K562 (cell line): ENCODE results near the gene ANKDD1A. TPM values are rescaled to one million over a fixed set of nuclear protein-coding genes. Genes with fewer than 3 reads are reported as not detected.

Experiments
- ATAC-seq: fragments of 200-7000 bp; cut with Tn5 transposase; 3 replicates; pipeline ENCODE4 v1.9.1; 2020; ENCODE audit warnings: moderate library complexity
- BruUV-seq: library from RNA; stranded (reverse); fragments of 400-500 nt; replicated peaks from 2 replicates; lab custom pipeline; 2021; lab: Mats Ljungman, UMichigan
- CTCF ChIA-PET: fragments of 300-600 bp; formaldehyde crosslinking; extraction: SDS; loops from one replicate; lab custom pipeline; 2021; ENCODE audit warnings: low intra/inter-chr PET ratio; lab: Yijun Ruan, JAX
- POLR2A ChIA-PET: fragments of 300-600, 350-650 bp; sonication (Branson Sonifier 250); formaldehyde crosslinking; extraction: SDS; loops from one replicate; lab custom pipeline; 2021; ENCODE audit warnings: antibody characterized with exemption, inconsistent platforms; lab: Yijun Ruan, JAX
- DNase-seq, 4 experiments: peaks; one replicate each; pipeline versions ENCODE4 v3.0.0 to v3.0.0-alpha.2; 2011 to 2018; ENCODE audit warnings: low spot score in 3 of 4, mixed read lengths in 3 of 4; ENCODE audit errors: extremely low read depth in 1 of 4
- FAIRE-seq: peaks from 2 replicates; lab custom pipeline; 2011; peaks lifted over from hg19 to GRCh38; lab: Jason Lieb, UNC
- H2AFZ ChIP-seq: 2 replicates; pipeline ENCODE4 v1.6.0; 2011; ENCODE audit warnings: low read depth, low read length, control low read depth, inconsistent platforms
- H3K27ac ChIP-seq: fragments of 200-600 bp; 3 replicates; pipeline ENCODE4 v1.8.0; 2011; ENCODE audit warnings: low read depth, mild to moderate bottlenecking, control low read depth, inconsistent platforms, low read length, moderate library complexity, mixed read lengths; ENCODE audit errors: extremely low read depth
- H3K27me3 ChIP-seq, 2 experiments: fragments of 300-600 bp in 1 of 2; 2 replicates in 1 of 2; 3 replicates in 1 of 2; pipeline versions ENCODE4 v1.6.0 to v1.8.0; 2011; ENCODE audit warnings: inconsistent platforms in 2 of 2, low read length in 2 of 2, mild to moderate bottlenecking in 1 of 2, mixed read lengths in 1 of 2, moderate library complexity in 1 of 2; ENCODE audit not compliant: control insufficient read depth in 2 of 2, insufficient read depth in 2 of 2
- H3K36me3 ChIP-seq: fragments of 300-600 bp; 3 replicates; pipeline ENCODE4 v1.8.0; 2011; ENCODE audit warnings: mild to moderate bottlenecking, low read length, inconsistent platforms; ENCODE audit not compliant: control insufficient read depth, insufficient read depth
- H3K4me1 ChIP-seq, 2 experiments: fragments of 200-600 bp in 1 of 2; replicated peaks in 1 of 2; 2 replicates in 1 of 2; 3 replicates in 1 of 2; pipeline versions ENCODE4 v1.5.1 to v1.8.0; 2011; ENCODE audit warnings: inconsistent platforms in 2 of 2, low read length in 2 of 2, mild to moderate bottlenecking in 1 of 2, mixed read lengths in 1 of 2, moderate library complexity in 1 of 2; ENCODE audit not compliant: control insufficient read depth in 2 of 2, insufficient read depth in 2 of 2
- H3K4me2 ChIP-seq: 2 replicates; pipeline ENCODE4 v1.6.1; 2011; ENCODE audit warnings: low read length, control low read depth, inconsistent platforms, mixed read lengths; ENCODE audit not compliant: insufficient read depth
- H3K4me3 ChIP-seq: fragments of 200-600 bp; sonication (generic), shearing (Covaris generic); 2 replicates; pipeline ENCODE4 v1.5.1; 2016; ENCODE audit warnings: control low read depth, inconsistent platforms
- H3K79me2 ChIP-seq: fragments of 200-600 bp; 3 replicates; pipeline ENCODE4 v1.8.0; 2011; ENCODE audit warnings: low read length, inconsistent platforms; ENCODE audit not compliant: control insufficient read depth, insufficient read depth
- H3K9ac ChIP-seq, 2 experiments: 2 replicates each; pipeline versions ENCODE4 v1.6.0 to v1.6.1; 2011; ENCODE audit warnings: low read depth in 2 of 2, low read length in 2 of 2, control low read depth in 1 of 2, inconsistent platforms in 1 of 2, mild to moderate bottlenecking in 1 of 2, mixed read lengths in 1 of 2; ENCODE audit not compliant: insufficient read depth in 1 of 2
- H3K9me1 ChIP-seq: one replicate; pipeline ENCODE4 v1.6.0; 2011; ENCODE audit warnings: inconsistent platforms, mild to moderate bottlenecking, low read length, moderate library complexity; ENCODE audit not compliant: control insufficient read depth, insufficient read depth
- H3K9me3 ChIP-seq: replicated peaks from 2 replicates; pipeline ENCODE4 v1.5.1; 2011; ENCODE audit warnings: low read depth, low read length, inconsistent platforms; ENCODE audit not compliant: control insufficient read depth, insufficient read depth
- H4K20me1 ChIP-seq: replicated peaks from 2 replicates; pipeline ENCODE4 v1.6.1; 2011; ENCODE audit warnings: low read length, inconsistent platforms, mixed read lengths; ENCODE audit not compliant: control insufficient read depth, insufficient read depth
- EP400 ChIP-seq: fragments of 450-650 bp; IDR thresholded peaks from 2 replicates; pipeline ENCODE4 v1.6.1; 2017; ENCODE audit warnings: antibody characterized with exemption, mild to moderate bottlenecking, moderate library complexity
- KDM5B ChIP-seq: fragments of 200-600 bp; sonication (generic); IDR thresholded peaks from 2 replicates; pipeline ENCODE4 v1.6.1; 2012; ENCODE audit warnings: low read depth, mild to moderate bottlenecking, moderate library complexity, low read length, control low read depth, inconsistent platforms; ENCODE audit not compliant: insufficient replicate concordance
- NR2C1 ChIP-seq, 2 experiments: fragments of 450-650 bp; IDR thresholded peaks; 2 replicates each; pipeline ENCODE4 v1.6.1; 2017; ENCODE audit warnings: mild to moderate bottlenecking in 2 of 2, antibody characterized with exemption in 1 of 2, inconsistent platforms in 1 of 2, missing compliant biosample characterization in 1 of 2, missing genetic modification characterization in 1 of 2
- NR2C2 ChIP-seq, 2 experiments: fragments of 200-800 bp in 1 of 2; sonication (Bioruptor generic) in 1 of 2; sonication (generic) in 1 of 2; formaldehyde crosslinking in 1 of 2; IDR thresholded peaks; 2 replicates each; pipeline versions ENCODE4 v1.6.1 to v1.8.0; 2016 to 2022; ENCODE audit warnings: mild to moderate bottlenecking in 1 of 2, missing compliant biosample characterization in 1 of 2, missing genetic modification characterization in 1 of 2, missing genetic modification reagents in 1 of 2
- ZNF263 ChIP-seq: sonication (generic); formaldehyde crosslinking; IDR thresholded peaks from 2 replicates; pipeline ENCODE4 v1.8.0; 2022; ENCODE audit warnings: mild to moderate bottlenecking, missing genetic modification reagents, borderline replicate concordance
- WGBS: fragments of 100-300 bp; shearing (Covaris generic); methylation state at CpG from one replicate; pipeline ENCODE4 v1.1.6; 2016; ENCODE audit warnings: low coverage, mixed read lengths; ENCODE audit not compliant: insufficient coverage; ENCODE audit errors: missing lambda C conversion rate; 5-methylcytosine and 5-hydroxymethylcytosine counted together
- in situ Hi-C: fragments of 300-500 bp; cut with MboI; formaldehyde crosslinking; loops from 4 replicates; pipeline ENCODE4 v1.15.0; 2018; ENCODE audit warnings: inconsistent platforms, mixed read lengths
- intact Hi-C: fragments of 100-400 bp; cut with micrococcal nuclease; formaldehyde crosslinking; loops from 2 replicates; pipeline ENCODE4 v1.14.2; 2022
- polyA plus RNA-seq, 8 experiments: library from polyadenylated mRNA; depleted of rRNA in 4 of 8; stranded (reverse) in 5 of 8; unstranded in 3 of 8; fragments of >200 nt; fragmentation: Nextera tagmentation in 2 of 8; fragmentation: Illumina TruSeq in 1 of 8; extraction: Ambion mirVana in 2 of 8; extraction: Trizol in 1 of 8; gene quantifications; 2 replicates each; pipeline versions ENCODE4 v1.2.1 to v1.2.3, GENCODE V29; 2011 to 2014; ENCODE audit warnings: inconsistent platforms in 1 of 8, missing spikeins in 1 of 8
- total RNA-seq, 7 experiments: library from RNA; depleted of rRNA in 6 of 7; stranded (reverse); fragments of >200 nt in 6 of 7; fragmentation: Illumina TruSeq in 2 of 7; extraction: Trizol in 2 of 7; gene quantifications; 2 replicates each; pipeline versions ENCODE4 v1.2.1 to v1.2.3, GENCODE V29; 2011 to 2021; ENCODE audit warnings: low replicate concordance in 1 of 7

The ANKDD1A gene
- total and polyA plus RNA-seq, 9 of the 15 experiments (the other 6 are each of a cell fraction or from before 2014, with no cell fraction given) = 0.08 to 0.80 (median 0.43) TPM

DNA sequence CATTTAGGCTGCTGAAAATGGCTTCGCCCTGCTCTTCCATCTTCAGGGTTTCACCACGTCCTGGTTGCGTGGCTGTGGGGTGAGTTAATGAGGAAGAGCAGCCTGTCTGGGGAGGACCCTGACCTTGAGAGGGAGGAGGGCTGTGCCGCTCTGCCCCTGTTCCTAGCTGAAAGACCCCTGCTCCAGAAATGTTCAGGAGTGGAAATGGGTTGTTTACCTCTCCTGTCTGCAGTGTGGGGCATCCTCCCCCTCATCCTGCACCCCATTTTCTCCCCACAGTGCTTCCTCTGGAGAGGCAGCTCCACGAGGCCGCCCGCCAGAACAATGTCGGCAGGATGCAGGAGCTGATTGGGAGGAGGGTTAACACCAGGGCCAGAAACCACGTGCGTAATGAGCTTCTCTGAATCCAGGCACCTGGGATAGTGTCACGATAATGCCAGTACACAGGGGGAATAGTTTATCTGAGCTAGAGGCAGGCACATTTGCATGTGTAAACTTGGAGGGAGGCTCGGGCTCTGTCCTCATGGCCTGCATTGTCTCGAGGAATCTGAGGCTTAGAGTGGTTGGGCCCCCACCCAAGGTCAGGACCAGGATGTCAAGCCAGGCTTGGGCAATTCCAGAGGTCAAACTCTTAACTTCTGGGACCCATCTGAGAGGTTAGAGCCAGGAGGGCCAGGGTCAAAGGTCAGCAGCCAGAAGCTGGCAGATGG is 4.0 kb downstream of the ANKDD1A start:
- H2AFZ ChIP-seq = no peak overlapping the region
- no peak overlapping the region for H3K4me2 ChIP-seq
- in situ Hi-C loops (no loop called here), intact Hi-C loops (no loop called here)
- 4% methylated on average over 13 of the region's 13 CpGs for WGBS
- H3K27ac ChIP-seq = no peak overlapping the region
- CTCF ChIA-PET = interaction anchor here (0.6 kb wide), 1 partner anchor 9 kb away, joined by 3 read pairs; no protein-coding TSS in a partner anchor
- no peak for DNase-seq
- no peaks in the 10 kb centered on the region for H3K79me2 ChIP-seq
- no TSS peak for BruUV-seq
- H3K27me3 ChIP-seq = peaks cover 20 to 58% of the 10 kb centered on the region in 2 experiments; a peak in 4 of 5 replicates
- no peaks in the 10 kb centered on the region for H3K9me1 ChIP-seq
- H3K4me3 ChIP-seq = no peak overlapping the region
- H4K20me1 ChIP-seq = peaks cover 3% of the 10 kb centered on the region; the same call in 1 of the 2 replicates
- H3K4me1 ChIP-seq = peaks cover 0 to 12% of the 10 kb centered on the region in 2 experiments; a peak in 2 of 5 replicates
- no peak for FAIRE-seq
- POLR2A ChIA-PET = interaction anchor here (1.1 kb wide), 1 partner anchor 93 kb away, joined by 3 read pairs; no protein-coding TSS in a partner anchor
- ATAC-seq = no peak
- H3K9me3 ChIP-seq = no peaks in the 10 kb centered on the region
- no peaks in the 10 kb centered on the region for H3K36me3 ChIP-seq
- no peak overlapping the region for H3K9ac ChIP-seq
- no peak for TF ChIP-seq KDM5B
- TF ChIP-seq NR2C2 (CRISPR knock-in tag; IDR thresholded peaks at IDR 0.05) = no peak
- peak; percentile 22; the same call in 1 of the 2 replicates for TF ChIP-seq NR2C2 (tag; IDR thresholded peaks at IDR 0.05)
- no peak for TF ChIP-seq EP400
- peak; percentile 79 for TF ChIP-seq ZNF263 (CRISPR knock-in tag)
- TF ChIP-seq NR2C1 (IDR thresholded peaks at IDR 0.05) = 0 out of 2 replicates have a peak, but pooled peaks have one; percentile 39
- no peak for TF ChIP-seq NR2C1 (tag; IDR thresholded peaks at IDR 0.05)
